Testis (tissue), 2 donors: ENCODE results near the gene GNA12.

ENCODE experiments used
- POLR2A ChIP-seq: fragments of 450-650 bp; IDR thresholded peaks from one replicate; pipeline ENCODE4 v1.6.1; 2017; ENCODE audit warnings: antibody characterized with exemption, mild to moderate bottlenecking, moderate library complexity
- TF ChIP-seq, protein P1 (sequence below), 3 experiments: fragments of 450-650 bp in 2 of 3; fragments of 200-600 bp in 1 of 3; sonication (generic) in 1 of 3; IDR thresholded peaks; one replicate each; pipeline ENCODE4 v1.5.1; 2016 to 2019; ENCODE audit warnings: antibody characterized with exemption in 3 of 3, mild to moderate bottlenecking in 2 of 3, moderate library complexity in 1 of 3

DNA sequence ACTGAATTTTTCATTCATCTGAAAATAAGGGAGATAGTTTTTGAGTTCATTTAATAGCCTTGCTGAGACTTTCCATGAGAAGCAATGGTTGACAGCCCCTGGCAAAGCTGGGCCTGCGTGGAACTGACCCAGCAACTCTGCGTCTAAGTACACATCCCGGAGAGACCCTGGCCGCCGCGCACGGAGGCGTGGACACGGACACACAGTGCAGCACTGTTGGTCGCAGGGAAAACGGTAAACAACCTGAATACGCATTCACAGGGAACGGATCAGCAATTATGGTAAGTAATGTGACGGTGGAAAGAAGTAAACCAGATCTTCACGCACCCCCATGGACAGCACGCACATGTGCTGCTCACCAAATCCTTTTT is 28.2 kb downstream of the GNA12 start:
- TF ChIP-seq, protein P1, sequence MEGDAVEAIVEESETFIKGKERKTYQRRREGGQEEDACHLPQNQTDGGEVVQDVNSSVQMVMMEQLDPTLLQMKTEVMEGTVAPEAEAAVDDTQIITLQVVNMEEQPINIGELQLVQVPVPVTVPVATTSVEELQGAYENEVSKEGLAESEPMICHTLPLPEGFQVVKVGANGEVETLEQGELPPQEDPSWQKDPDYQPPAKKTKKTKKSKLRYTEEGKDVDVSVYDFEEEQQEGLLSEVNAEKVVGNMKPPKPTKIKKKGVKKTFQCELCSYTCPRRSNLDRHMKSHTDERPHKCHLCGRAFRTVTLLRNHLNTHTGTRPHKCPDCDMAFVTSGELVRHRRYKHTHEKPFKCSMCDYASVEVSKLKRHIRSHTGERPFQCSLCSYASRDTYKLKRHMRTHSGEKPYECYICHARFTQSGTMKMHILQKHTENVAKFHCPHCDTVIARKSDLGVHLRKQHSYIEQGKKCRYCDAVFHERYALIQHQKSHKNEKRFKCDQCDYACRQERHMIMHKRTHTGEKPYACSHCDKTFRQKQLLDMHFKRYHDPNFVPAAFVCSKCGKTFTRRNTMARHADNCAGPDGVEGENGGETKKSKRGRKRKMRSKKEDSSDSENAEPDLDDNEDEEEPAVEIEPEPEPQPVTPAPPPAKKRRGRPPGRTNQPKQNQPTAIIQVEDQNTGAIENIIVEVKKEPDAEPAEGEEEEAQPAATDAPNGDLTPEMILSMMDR (IDR thresholded peaks at IDR 0.05), result no peak
- no peak for TF ChIP-seq POLR2A
